GM18499 (cell line): ENCODE data around the gene NPY5R.

Experiments used
- ATAC-seq: cut with Tn5 transposase; IDR thresholded peaks from one replicate; pipeline ENCODE4 v1.9.1; 2021; ENCODE audit warnings: moderate number of reproducible peaks; ENCODE audit not compliant: insufficient read depth, unreplicated experiment

Gene NPY5R

GRCh38 chr4:163343604-163344146 lies at the start of gene NPY5R:
NPY5R (plus strand) TSS chr4:163343892; CDS start chr4:163350274, 6,382 bp downstream.
- no peak for ATAC-seq

DNA sequence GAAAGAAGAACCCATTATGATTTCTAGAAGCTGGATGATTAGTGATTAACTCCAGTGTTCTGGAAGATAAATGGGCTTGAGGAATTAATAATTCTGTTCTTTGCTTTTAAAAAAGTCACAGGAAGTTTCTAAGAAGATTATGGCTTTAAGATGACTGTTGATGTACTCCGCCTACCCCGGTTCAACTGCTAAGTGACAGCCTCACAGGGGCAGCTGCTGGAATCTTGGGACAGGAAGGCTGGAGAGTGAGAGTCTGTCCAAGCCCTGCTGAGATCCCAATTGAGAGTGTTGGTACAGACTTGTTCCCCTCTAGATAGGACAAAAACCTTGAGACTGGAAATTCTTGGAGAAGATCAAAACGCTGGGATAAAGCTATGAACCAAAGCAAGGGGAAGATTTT lies 48.6 kb upstream of the NPY5R start:
- no peak for ATAC-seq

DNA sequence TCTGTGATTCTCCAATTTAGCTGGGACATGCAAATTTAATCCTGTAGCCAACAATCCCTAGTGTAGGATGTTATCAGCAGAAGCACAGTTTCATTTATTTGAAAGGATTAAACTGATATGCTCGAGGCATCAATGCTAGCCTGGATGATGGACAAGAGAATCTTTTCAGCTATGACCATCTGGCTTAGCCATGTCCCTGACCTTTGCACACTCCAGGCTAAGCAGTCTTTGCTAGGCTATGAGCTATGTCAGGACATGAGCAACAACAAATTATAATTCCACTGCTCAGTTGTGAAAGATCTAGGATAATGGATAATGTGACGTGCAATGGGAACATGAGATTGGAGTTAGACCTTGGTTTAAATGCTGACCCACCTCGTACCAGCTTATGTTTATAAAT lies 43.2 kb upstream of the NPY5R start:
- ATAC-seq: no peak

DNA sequence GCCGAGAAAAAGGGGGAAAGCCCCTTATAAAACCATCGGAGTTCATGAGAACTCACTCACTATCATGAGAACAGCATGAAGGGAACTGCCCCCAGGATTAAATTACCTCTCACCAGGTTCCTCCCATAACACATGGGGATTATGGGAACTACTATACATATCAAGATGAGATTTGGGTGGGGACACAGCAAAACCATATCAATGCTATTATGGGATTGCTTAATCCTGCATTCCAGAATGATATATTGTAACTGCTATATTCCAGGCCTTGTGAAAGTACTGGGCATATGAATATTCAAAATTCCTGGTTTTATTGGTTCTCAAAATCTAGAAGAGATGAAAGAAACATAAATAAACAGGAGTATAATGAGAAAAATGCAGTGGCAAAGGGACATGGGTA lies 40.6 kb upstream of the NPY5R start:
- ATAC-seq: no peak

GRCh38 chr4:163309466-163309865 lies 34.2 kb upstream of the NPY5R start:
- ATAC-seq: no peak

- ATAC-seq: no peak
These were observed 26.6 kb upstream of the NPY5R start for GRCh38 chr4:163317110-163317509.

DNA sequence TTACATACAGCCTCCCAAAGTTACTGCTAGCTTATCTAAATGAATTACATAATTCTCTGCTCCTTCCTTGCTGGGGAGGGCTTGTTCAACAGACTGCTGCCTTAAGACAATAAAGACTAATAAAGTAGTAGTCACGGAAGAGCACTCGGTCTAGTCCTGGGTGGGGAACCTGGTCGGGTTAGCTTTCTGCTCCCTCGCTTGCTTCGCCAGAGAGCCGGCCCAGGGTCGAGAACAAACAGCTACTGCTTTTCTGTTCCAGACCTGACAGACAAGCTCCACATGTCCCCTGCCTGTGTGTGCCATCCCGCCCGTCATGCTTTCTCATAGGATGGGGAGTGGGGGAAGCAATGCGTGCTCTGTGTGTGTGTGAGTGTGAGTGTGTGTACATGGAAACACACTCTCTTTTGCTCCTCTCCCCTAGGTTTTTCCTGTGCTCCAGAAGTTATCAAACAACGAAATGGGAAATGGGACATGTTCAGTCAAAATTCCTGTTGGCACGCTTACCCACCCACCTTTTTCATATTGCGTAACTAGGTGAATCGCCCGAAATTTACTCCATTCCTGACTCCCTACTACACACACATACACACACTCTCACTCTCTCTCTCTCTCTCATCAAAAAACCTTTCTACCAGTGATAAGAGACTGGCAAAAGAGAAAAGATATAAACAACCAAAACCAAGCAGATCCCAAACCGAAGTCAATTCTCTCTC lies 12.6 kb upstream of the NPY5R start:
- ATAC-seq: no peak

GRCh38 chr4:163331629-163332376 lies 11.9 kb upstream of the NPY5R start:
- ATAC-seq: no peak

DNA sequence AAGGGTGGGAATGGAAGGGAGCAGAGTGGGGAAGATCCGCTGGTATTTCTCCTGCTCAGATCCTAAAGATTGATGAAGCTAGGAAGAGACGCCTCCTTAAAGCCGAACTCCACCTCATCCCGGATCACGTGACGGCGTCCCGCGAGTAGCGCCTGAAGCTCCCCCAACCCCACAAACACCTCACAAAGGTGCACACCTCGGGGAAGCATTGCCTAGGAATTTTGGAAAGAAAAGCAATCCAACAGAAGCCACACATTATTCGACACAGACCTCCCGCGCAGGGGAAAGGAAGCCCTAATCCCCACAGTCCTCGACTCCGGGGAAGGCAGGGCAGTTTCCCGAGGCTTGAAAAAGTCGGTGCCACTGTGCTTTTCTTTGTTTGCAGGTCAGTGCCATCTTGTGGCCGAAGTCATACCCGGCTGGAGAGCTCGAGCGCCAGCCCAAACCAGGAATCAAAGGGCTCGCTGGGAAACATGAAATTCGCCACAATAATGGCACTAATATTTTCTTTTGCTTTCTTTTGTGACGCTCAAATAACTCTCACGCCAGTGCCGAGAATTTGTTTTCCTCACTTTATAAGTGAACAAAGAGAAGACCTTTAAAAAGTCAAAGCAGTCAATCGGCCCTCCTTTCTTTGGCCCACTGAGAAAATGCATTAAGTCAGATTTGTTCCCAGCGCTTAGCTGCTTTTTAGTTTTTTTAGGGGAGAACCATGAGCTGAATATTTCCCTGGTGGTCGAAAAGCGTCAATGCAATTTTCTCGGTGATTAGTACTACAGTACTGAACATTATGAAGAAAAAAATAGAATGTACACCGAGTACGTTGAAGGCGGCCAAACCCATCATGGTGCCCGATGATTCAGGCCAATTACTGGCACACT lies 10.9 kb upstream of the NPY5R start, which contains the start of gene NPY1R:
TSS of gene NPY1R (minus strand) at position 71 of the 881 bp plus-strand sequence. CDS start 6,042 bp downstream, outside the sequence.
- peak; percentile 73 for ATAC-seq

GRCh38 chr4:163335384-163335783 lies 8.3 kb upstream of the NPY5R start:
- ATAC-seq: no peak

GRCh38 chr4:163344147-163345125 lies 744 bp downstream of the NPY5R start:
- ATAC-seq: no peak

DNA sequence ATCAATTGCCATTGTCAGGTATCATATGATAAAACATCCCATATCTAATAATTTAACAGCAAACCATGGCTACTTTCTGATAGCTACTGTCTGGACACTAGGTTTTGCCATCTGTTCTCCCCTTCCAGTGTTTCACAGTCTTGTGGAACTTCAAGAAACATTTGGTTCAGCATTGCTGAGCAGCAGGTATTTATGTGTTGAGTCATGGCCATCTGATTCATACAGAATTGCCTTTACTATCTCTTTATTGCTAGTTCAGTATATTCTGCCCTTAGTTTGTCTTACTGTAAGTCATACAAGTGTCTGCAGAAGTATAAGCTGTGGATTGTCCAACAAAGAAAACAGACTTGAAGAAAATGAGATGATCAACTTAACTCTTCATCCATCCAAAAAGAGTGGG lies 7.0 kb downstream of the NPY5R start:
- no peak for ATAC-seq

DNA sequence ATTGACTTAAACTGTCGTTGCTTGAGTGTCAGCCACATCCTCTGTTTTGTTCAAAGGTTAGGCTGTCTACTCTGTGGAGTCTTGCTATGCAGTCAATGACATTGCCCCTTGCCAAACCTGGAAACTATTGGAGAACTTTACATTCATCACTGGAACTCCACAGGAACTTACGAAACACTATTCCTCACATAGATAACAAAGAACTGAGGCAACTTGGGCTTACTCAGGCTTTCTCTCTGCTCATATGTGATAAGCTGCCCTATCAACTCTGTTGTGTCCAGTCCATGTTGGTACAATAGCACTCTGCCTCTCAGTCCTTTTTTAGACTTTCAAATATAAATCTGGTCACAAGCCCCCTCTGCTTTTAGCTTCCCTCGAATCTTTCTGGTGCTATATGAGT lies 9.4 kb downstream of the NPY5R start:
- no peak for ATAC-seq

- no peak for ATAC-seq
These were observed 12.4 kb downstream of the NPY5R start for GRCh38 chr4:163356104-163356503.

- no peak for ATAC-seq
These were observed 24.0 kb downstream of the NPY5R start for GRCh38 chr4:163367651-163368050.

- no peak for ATAC-seq
These were observed 28.3 kb downstream of the NPY5R start for GRCh38 chr4:163372029-163372428.

- no peak for ATAC-seq
These were observed 35.0 kb downstream of the NPY5R start for GRCh38 chr4:163378661-163379060.

- no peak for ATAC-seq
These were observed 37.0 kb downstream of the NPY5R start for GRCh38 chr4:163380703-163381102.

DNA sequence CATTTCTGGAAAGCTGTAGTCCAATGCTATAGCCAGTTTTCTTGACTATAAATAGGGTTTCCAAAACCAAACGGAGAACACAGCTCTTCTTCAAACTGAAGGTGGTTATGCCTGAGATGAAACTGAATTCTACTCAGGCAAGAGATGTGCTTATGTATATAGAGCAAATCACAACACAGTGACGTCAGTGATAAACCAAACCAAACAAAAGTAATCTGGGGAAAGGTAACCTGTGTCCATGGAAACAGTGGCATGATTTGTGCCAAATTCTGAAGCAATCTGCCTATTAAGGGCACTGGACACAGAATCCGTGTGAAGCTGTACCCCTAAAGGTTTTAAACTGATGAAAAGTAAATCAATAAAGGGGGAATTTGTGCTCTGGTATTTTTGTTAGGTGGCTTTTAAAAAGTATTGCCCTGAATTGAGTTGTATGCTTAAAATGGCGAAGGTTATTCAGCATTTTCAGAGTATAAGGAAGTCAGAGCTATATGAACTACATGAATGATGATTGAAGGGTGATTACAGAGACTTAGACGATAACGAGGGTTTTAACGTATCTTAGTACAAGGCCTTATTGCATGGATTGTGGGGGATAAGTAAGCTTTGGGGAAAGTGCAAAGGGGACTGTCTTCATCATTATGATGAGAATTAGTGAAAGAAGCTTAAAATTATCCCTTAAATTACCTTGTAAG lies 38.6 kb downstream of the NPY5R start:
- ATAC-seq: no peak
